ENCODE results near the gene HOXB5.

GRCh38 chr17:48627118-48627597 lies 33.6 kb upstream of the HOXB5 start:
- TF ChIP-seq CTCF (IDR thresholded peaks at IDR 0.05) (no peak), POLR2AphosphoS5 (IDR thresholded peaks at IDR 0.05) (no peak)

All from gastroesophageal sphincter (tissue), 3 donors.